HCT116 (cell line): Measurements from ENCODE around the gene MAPK1. TPM values are rescaled to one million over a fixed set of nuclear protein-coding genes. Genes with fewer than 3 reads are reported as not detected.

Source experiments
- ATAC-seq: fragments of 200-7000 bp; cut with Tn5 transposase; 2 replicates; pipeline ENCODE4 v1.9.1; 2020; ENCODE audit warnings: mild to moderate bottlenecking, moderate library complexity
- BruUV-seq: library from RNA; stranded (reverse); fragments of 400-500 nt; replicated peaks from 2 replicates; lab custom pipeline; 2021; lab: Mats Ljungman, UMichigan
- CTCF ChIA-PET: fragments of 300-600 bp; sonication (Branson Sonifier 250); formaldehyde crosslinking; loops from one replicate; lab custom pipeline; 2021; ENCODE audit warnings: antibody characterized with exemption; lab: Charles Lee
- POLR2A ChIA-PET: fragments of 300-600, 350-600 bp; sonication (Branson Sonifier 250); formaldehyde crosslinking; loops from one replicate; lab custom pipeline; 2021; ENCODE audit warnings: antibody characterized with exemption; lab: Charles Lee
- RAD21 ChIA-PET, 2 experiments: fragments of 300-600 bp; sonication (Branson Sonifier 250); formaldehyde crosslinking; loops; one replicate each; lab custom pipeline; 2023; ENCODE audit warnings: low total read pairs in 2 of 2; ENCODE audit not compliant: uncharacterized antibody in 2 of 2, unreplicated experiment in 2 of 2, low non-redundant PET in 1 of 2; lab: Charles Lee
- DNase-seq: peaks from one replicate; pipeline ENCODE4 v3.0.0-alpha.2; 2010; ENCODE audit warnings: low read depth, low spot score
- H2AFZ ChIP-seq: fragments of 200-600 bp; shearing (Covaris generic), sonication (generic); 2 replicates; pipeline ENCODE4 v1.6.1; 2017; ENCODE audit warnings: low read depth, mixed run types, mixed read lengths, antibody characterized with exemption, low read length; ENCODE audit not compliant: poor library complexity, severe bottlenecking
- H3K27ac ChIP-seq: 2 replicates; pipeline ENCODE4 v1.5.1; 2012; ENCODE audit warnings: low read depth, low read length
- H3K27me3 ChIP-seq: fragments of 200-600 bp; sonication (generic); 2 replicates; pipeline ENCODE4 v1.6.1; 2016; ENCODE audit warnings: mixed run types, low read length, mixed read lengths; ENCODE audit not compliant: insufficient read depth
- H3K36me3 ChIP-seq, 2 experiments: fragments of 200-500 bp in 1 of 2; fragments of 200-600 bp in 1 of 2; sonication (Bioruptor generic) in 1 of 2; sonication (generic) in 1 of 2; 2 replicates each; pipeline versions ENCODE4 v1.5.1 to v1.6.1; 2014 to 2016; ENCODE audit warnings: low read length in 2 of 2, inconsistent platforms in 1 of 2, mixed read lengths in 1 of 2, mixed run types in 1 of 2; ENCODE audit not compliant: insufficient read depth in 2 of 2, control insufficient read depth in 1 of 2
- H3K4me1 ChIP-seq, 2 experiments: fragments of 200-600 bp in 1 of 2; sonication (generic) in 1 of 2; 2 replicates each; pipeline versions ENCODE4 v1.5.1 to v1.6.1; 2012 to 2017; ENCODE audit warnings: low read length in 2 of 2, inconsistent platforms in 1 of 2, mild to moderate bottlenecking in 1 of 2, mixed read lengths in 1 of 2, mixed run types in 1 of 2, moderate library complexity in 1 of 2; ENCODE audit not compliant: insufficient read depth in 2 of 2, control insufficient read depth in 1 of 2
- H3K4me2 ChIP-seq: fragments of 200-600 bp; sonication (generic); 2 replicates; pipeline ENCODE4 v1.6.1; 2017; ENCODE audit warnings: mixed run types, low read length, mixed read lengths
- H3K4me3 ChIP-seq, 2 experiments: fragments of 200-600 bp in 1 of 2; sonication (generic) in 1 of 2; replicated peaks in 1 of 2; 2 replicates each; pipeline ENCODE4 v1.5.1; 2011 to 2016; ENCODE audit warnings: low read length in 2 of 2, control low read depth in 1 of 2, low read depth in 1 of 2, mild to moderate bottlenecking in 1 of 2, mixed read lengths in 1 of 2, mixed run types in 1 of 2
- H3K79me2 ChIP-seq: fragments of 200-600 bp; sonication (generic); 2 replicates; pipeline ENCODE4 v1.6.1; 2017; ENCODE audit warnings: mild to moderate bottlenecking, mixed run types, low read length, moderate library complexity, mixed read lengths; ENCODE audit not compliant: insufficient read depth
- H3K9ac ChIP-seq: fragments of 200-600 bp; sonication (generic); 2 replicates; pipeline ENCODE4 v1.6.1; 2016; ENCODE audit warnings: low read length, mixed read lengths
- H3K9me2 ChIP-seq: fragments of 200-600 bp; sonication (generic), shearing (Covaris generic); 2 replicates; pipeline ENCODE4 v1.6.1; 2017; ENCODE audit warnings: mixed run types, mild to moderate bottlenecking, moderate library complexity; ENCODE audit not compliant: insufficient read depth
- H3K9me3 ChIP-seq, 2 experiments: fragments of 200-500 bp in 1 of 2; fragments of 200-600 bp in 1 of 2; sonication (Bioruptor generic) in 1 of 2; sonication (generic) in 1 of 2; 2 replicates each; pipeline ENCODE4 v1.6.1; 2014 to 2017; ENCODE audit warnings: low read length in 2 of 2, mixed read lengths in 2 of 2, inconsistent platforms in 1 of 2, low read depth in 1 of 2, mild to moderate bottlenecking in 1 of 2, mixed run types in 1 of 2, moderate library complexity in 1 of 2; ENCODE audit not compliant: control insufficient read depth in 1 of 2, insufficient read depth in 1 of 2
- H4K20me1 ChIP-seq: fragments of 200-600 bp; sonication (generic), shearing (Covaris generic); 2 replicates; pipeline ENCODE4 v1.6.1; 2017; ENCODE audit warnings: mixed run types, mild to moderate bottlenecking, moderate library complexity; ENCODE audit not compliant: insufficient read depth
- CBX3 ChIP-seq: IDR thresholded peaks from 2 replicates; pipeline ENCODE4 v1.6.1; 2012; ENCODE audit warnings: low read depth
- CEBPB ChIP-seq: IDR thresholded peaks from 2 replicates; pipeline ENCODE4 v1.6.1; 2012; ENCODE audit warnings: low read depth
- CTCF ChIP-seq, 3 experiments: fragments of 200-600 bp in 1 of 3; sonication (generic) in 1 of 3; IDR thresholded peaks in 2 of 3; conservative IDR thresholded peaks in 1 of 3; 2 replicates each; pipeline ENCODE4 v1.5.1; 2012 to 2017; ENCODE audit warnings: low read depth in 2 of 3, low read length in 2 of 3, antibody characterized with exemption in 1 of 3, borderline replicate concordance in 1 of 3, control low read depth in 1 of 3, mild to moderate bottlenecking in 1 of 3, mixed read lengths in 1 of 3, mixed run types in 1 of 3, moderate library complexity in 1 of 3; ENCODE audit not compliant: insufficient read depth in 1 of 3
- ELF1 ChIP-seq: IDR thresholded peaks from 2 replicates; pipeline ENCODE4 v1.6.1; 2012; ENCODE audit warnings: low read depth, borderline replicate concordance
- EZH2 ChIP-seq: fragments of 200-600 bp; sonication (generic); IDR thresholded peaks from 2 replicates; pipeline ENCODE4 v1.6.1; 2017; ENCODE audit warnings: antibody characterized with exemption, mixed run types
- EZH2phosphoT487 ChIP-seq: fragments of 200-600 bp; IDR thresholded peaks from 2 replicates; pipeline ENCODE4 v1.6.1; 2018; ENCODE audit warnings: antibody characterized with exemption, borderline replicate concordance
- FOSL1 ChIP-seq: IDR thresholded peaks from 2 replicates; pipeline ENCODE4 v1.6.1; 2012; ENCODE audit warnings: low read depth
- JUND ChIP-seq: IDR thresholded peaks from 2 replicates; pipeline ENCODE4 v1.6.1; 2012
- MAX ChIP-seq: IDR thresholded peaks from 2 replicates; pipeline ENCODE4 v1.6.1; 2012
- POLR2AphosphoS5 ChIP-seq: IDR thresholded peaks from 2 replicates; pipeline ENCODE4 v1.6.1; 2011; ENCODE audit warnings: mild to moderate bottlenecking, low read depth, low read length, moderate library complexity
- RAD21 ChIP-seq: IDR thresholded peaks from 2 replicates; pipeline ENCODE4 v1.6.1; 2012; ENCODE audit warnings: low read depth, mild to moderate bottlenecking
- REST ChIP-seq: IDR thresholded peaks from 2 replicates; pipeline ENCODE4 v1.6.1; 2012; ENCODE audit warnings: low read depth
- SIN3A ChIP-seq: IDR thresholded peaks from 2 replicates; pipeline ENCODE4 v1.6.1; 2012; ENCODE audit warnings: low read depth
- SP1 ChIP-seq: IDR thresholded peaks from 2 replicates; pipeline ENCODE4 v1.6.1; 2012; ENCODE audit warnings: low read depth
- SRF ChIP-seq: IDR thresholded peaks from 2 replicates; pipeline ENCODE4 v1.6.1; 2012; ENCODE audit warnings: low read depth
- TCF7L2 ChIP-seq: IDR thresholded peaks from 2 replicates; pipeline ENCODE4 v1.7.0; 2011; ENCODE audit warnings: borderline replicate concordance, inconsistent platforms; ENCODE audit not compliant: insufficient read depth, insufficient read length; ENCODE audit errors: extremely low read depth
- YY1 ChIP-seq: IDR thresholded peaks from 2 replicates; pipeline ENCODE4 v1.6.1; 2011; ENCODE audit warnings: low read length, low read depth, moderate library complexity, mild to moderate bottlenecking; ENCODE audit not compliant: insufficient replicate concordance; ENCODE audit errors: extremely low read depth
- ZBTB33 ChIP-seq: IDR thresholded peaks from 2 replicates; pipeline ENCODE4 v1.6.1; 2011; ENCODE audit warnings: mild to moderate bottlenecking, low read length, moderate library complexity; ENCODE audit not compliant: insufficient replicate concordance; ENCODE audit errors: extremely low read depth
- ZFX ChIP-seq: fragments of 450-650 bp; IDR thresholded peaks from 2 replicates; pipeline ENCODE4 v1.6.1; 2017
- ZNF274 ChIP-seq: fragments of 200-500 bp; sonication (Bioruptor generic); IDR thresholded peaks from 2 replicates; pipeline ENCODE4 v1.6.1; 2014; ENCODE audit warnings: mild to moderate bottlenecking, low read depth, low read length, inconsistent platforms
- intact Hi-C: fragments of 100-400 bp; cut with micrococcal nuclease; formaldehyde crosslinking; loops from 2 replicates; pipeline ENCODE4 v1.10.0; 2022
- total RNA-seq: library from RNA; stranded (reverse); gene quantifications from one replicate; pipeline ENCODE4 v1.2.1, GENCODE V29; 2021; ENCODE audit not compliant: unreplicated experiment

Gene MAPK1
- total RNA-seq, 1 experiment from 2014 or later, result 137 TPM

- Histone ChIP-seq H3K4me2 (no peak overlapping the region), H3K27me3 (no peaks in the 10 kb centered on the region), H3K9ac (no peak overlapping the region), H2AFZ (no peak overlapping the region), H3K9me2 (no peaks in the 10 kb centered on the region), H4K20me1 (no peaks in the 10 kb centered on the region)
- no peak for ATAC-seq
- no peak for TF ChIP-seq REST
- TF ChIP-seq CBX3, result no peak
- no peak for TF ChIP-seq FOSL1
- TF ChIP-seq ZFX, result no peak
- TF ChIP-seq ZNF274, result no peak
- no peak for TF ChIP-seq CTCF (IDR thresholded peaks at IDR 0.05 in 2 of 3, conservative IDR thresholded peaks at IDR 0.05 in 1 of 3; ENCODE audit: borderline replicate concordance in 1 of 3, insufficient read depth in 1 of 3, low read depth in 2 of 3, low read length in 2 of 3)
- TF ChIP-seq CEBPB, result no peak
- TF ChIP-seq YY1, result no peak
- no peak for TF ChIP-seq ZBTB33
- TF ChIP-seq RAD21, result no peak
- no peak for TF ChIP-seq EZH2
- no peak for TF ChIP-seq TCF7L2
- no peak for TF ChIP-seq POLR2AphosphoS5
- TF ChIP-seq SIN3A, result no peak
- TF ChIP-seq MAX, result no peak
- no peak for TF ChIP-seq JUND
- TF ChIP-seq EZH2phosphoT487, result no peak
- no peak for TF ChIP-seq SRF
- TF ChIP-seq SP1, result no peak
- no peak for TF ChIP-seq ELF1
- TF ChIP-seq, all 23 proteins: peak for 0
- Histone ChIP-seq H3K79me2 (no peaks in the 10 kb centered on the region; the same call in 1 of the 2 replicates), H3K36me3 (peaks cover 47 to 54% of the 10 kb centered on the region in 2 experiments; a peak in 3 of 4 replicates), H3K4me1 (no peaks in the 10 kb centered on the region), H3K4me3 (no peak overlapping the region), H3K9me3 (no peaks in the 10 kb centered on the region), H3K27ac (no peak overlapping the region)
- ChIA-PET RAD21 (no interaction called here), CTCF (no interaction called here), POLR2A (no interaction called here)
- no TSS peak for BruUV-seq
- DNase-seq, result no peak
- intact Hi-C loops, result no loop called here
Measured at GRCh38 chr22:21766691-21767462, 100.6 kb downstream of the MAPK1 start.
